Heart left ventricle (tissue), 16 donors: ENCODE results near the gene DMAC2. TPM values are rescaled to one million over a fixed set of nuclear protein-coding genes. Genes with fewer than 3 reads are reported as not detected.

ENCODE experiments used
- ATAC-seq, 4 donors: fragments of 200-7000 bp; cut with Tn5 transposase; one replicate each; pipeline ENCODE4 v1.9.1; 2020 to 2022; ENCODE audit warnings: moderate library complexity in 4 of 4, mild to moderate bottlenecking in 3 of 4, moderate number of reproducible peaks in 1 of 4
- DNase-seq, 5 donors: peaks; one replicate each; pipeline ENCODE4 v3.0.0-alpha.2; 2020
- H3K27ac ChIP-seq, 12 donors: fragments of 200-600 bp; sonication (generic) in 4 of 12; one replicate each; pipeline versions ENCODE4 v1.5.0 to v1.8.0; 2016 to 2022; ENCODE audit warnings: mild to moderate bottlenecking in 2 of 12
- H3K27me3 ChIP-seq, 9 donors: fragments of 200-600 bp; sonication (generic) in 2 of 9; one replicate each; pipeline versions ENCODE4 v1.5.1 to v1.8.0; 2016 to 2022; ENCODE audit warnings: mild to moderate bottlenecking in 3 of 9
- H3K36me3 ChIP-seq, 9 donors: fragments of 200-600 bp; sonication (generic) in 2 of 9; one replicate each; pipeline versions ENCODE4 v1.5.0 to v1.8.0; 2018 to 2022; ENCODE audit warnings: mild to moderate bottlenecking in 2 of 9
- H3K4me1 ChIP-seq, 12 donors: fragments of 200-600 bp; sonication (generic) in 4 of 12; one replicate each; pipeline versions ENCODE4 v1.5.0 to v1.8.0; 2016 to 2022; ENCODE audit warnings: mild to moderate bottlenecking in 3 of 12
- H3K4me3 ChIP-seq, 12 donors: fragments of 200-600 bp; sonication (generic) in 4 of 12; one replicate each; pipeline versions ENCODE4 v1.5.0 to v1.8.0; 2017 to 2022; ENCODE audit warnings: mild to moderate bottlenecking in 9 of 12, moderate library complexity in 4 of 12
- H3K9me3 ChIP-seq, 12 donors: fragments of 200-600 bp; sonication (generic) in 4 of 12; one replicate each; pipeline versions ENCODE4 v1.5.0 to v1.8.0; 2016 to 2022; ENCODE audit warnings: mild to moderate bottlenecking in 1 of 12
- POLR2A ChIP-seq, 2 donors: fragments of 450-650 bp; IDR thresholded peaks; one replicate each; pipeline ENCODE4 v1.6.1; 2017; ENCODE audit warnings: antibody characterized with exemption in 2 of 2, mild to moderate bottlenecking in 2 of 2, moderate library complexity in 2 of 2
- WGBS, 4 donors: extraction: QIAGEN DNeasy Blood & Tissue Kit in 2 of 4; methylation state at CpG; one replicate each; pipeline versions ENCODE4 v1.1.5 to v1.1.7; 2013 to 2018; 5-methylcytosine and 5-hydroxymethylcytosine counted together
- intact Hi-C, 10 donors: fragments of 100-400 bp; cut with DNase I; formaldehyde crosslinking; loops; one replicate each; pipeline versions ENCODE4 v1.11.1 to v1.14.2; 2022
- polyA plus RNA-seq, 2 donors: library from polyadenylated mRNA; stranded (reverse); fragments of 200-250 nt; gene quantifications; one replicate each; pipeline ENCODE4 v1.2.3, GENCODE V29; 2013
- total RNA-seq, 9 donors: library from RNA; depleted of rRNA in 2 of 9; stranded (reverse); fragments of >200 nt in 2 of 9; fragmentation: NEBNext Ultra II Directional in 3 of 9; extraction: Animal tissue kit (Norgen Biotek cat#: 25700) in 3 of 9; gene quantifications; one replicate each; pipeline versions ENCODE4 v1.1.0 to v1.2.4, GENCODE V29; 2016 to 2023
- TF ChIP-seq, protein P1 (sequence below), 12 donors: fragments of 200-600 bp; sonication (generic) in 4 of 12; IDR thresholded peaks; one replicate each; pipeline versions ENCODE4 v1.5.0 to v1.8.0; 2018 to 2022; ENCODE audit warnings: antibody characterized with exemption in 12 of 12, mild to moderate bottlenecking in 5 of 12
- donor health status: ischemic (EF 13 %, LVEDD 7.1; RV severe dilation, severe dysfunction).
- donor health status: healthy with polysubstance abuse.
- donor health status: DM: no; HTN: yes; CAD: no.
- donor health status: DM: no; HTN: no; CAD: no.
- donor health status: ischemic (EF 25% LVEDD 6.9; RV normal size, moderate dysfunction).
- donor health status: ischemic (EF 25% LVEDD 5.7; RV mildly dilated, moderate dysfunction).
- donor health status: healthy.
- donor health status: DM: yes; HTN: yes; CAD: no.
- donor health status: ischemic (EF 35%, LVEDD 5.7; RV mildly dilated, moderate dysfunction).
- donor health status: nonischemic (EF 11% LVEDD 7.7; RV severe dilation, severe dysfunction).
- donor health status: DM: yes; HTN: yes; CAD: no.
- donor health status: PGD.
- donor health status: ischemic (EF 29% LVEDD 5.4; RV normal size, mild dysfunction).
- donor health status: nonischemic (EF 23%, LVEDD 6.1; RV moderate dilation, normal function).

The DMAC2 gene
- total and polyA plus RNA-seq, 11 donors, result 67.9 to 138 (median 114) TPM

DNA sequence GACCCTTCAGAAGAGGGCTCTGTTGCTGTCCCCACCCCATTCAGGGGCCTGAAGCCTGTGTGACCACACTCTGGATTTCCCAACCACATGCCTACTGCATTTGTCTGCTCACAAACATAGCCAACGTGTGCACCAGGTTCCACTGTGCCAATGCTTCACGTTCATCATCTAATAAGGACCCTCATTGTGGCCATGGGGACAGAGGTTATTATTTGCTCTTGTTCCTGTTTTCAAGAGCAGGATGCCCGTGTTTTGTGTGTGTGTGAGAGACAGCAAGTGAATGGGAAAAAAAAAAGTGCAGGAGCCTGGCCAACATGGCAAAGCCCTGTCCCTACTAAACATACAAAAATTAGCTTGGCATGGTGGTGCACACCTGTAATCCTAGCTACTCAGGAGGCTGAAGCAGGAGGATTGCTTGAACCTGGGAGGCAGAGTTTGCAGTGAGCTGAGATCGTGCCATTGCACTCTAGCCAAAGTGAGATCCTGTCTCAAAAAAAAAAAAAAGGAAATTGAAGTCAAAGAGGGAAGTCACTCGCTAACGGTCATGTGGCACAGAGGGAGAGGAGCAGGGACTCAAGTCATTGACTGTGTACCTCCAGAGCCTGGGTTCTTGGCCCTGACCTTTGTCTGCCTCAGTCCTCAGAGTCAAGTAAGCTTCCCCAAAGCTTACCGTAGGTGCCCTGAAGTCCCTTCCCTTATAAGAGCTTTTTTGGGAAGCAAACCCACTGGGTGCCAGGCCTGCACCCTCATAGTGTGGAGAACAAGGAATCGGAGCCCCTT is 19.4 kb downstream of the DMAC2 start:
- intact Hi-C loops, result loop anchor here in 1 of 10 donors (10.0 kb wide), 1 partner anchor 105 kb away; the partner anchor contains the start of gene CCDC97
- DNase-seq (peak in 1 of 5 donors; percentile 47), ATAC-seq (peak in 2 of 4 donors; percentile 38 to 39)
- H3K27me3 ChIP-seq, result no peaks in the 10 kb centered on the region
- peaks cover 0 to 49% (median 17%) of the 10 kb centered on the region in 12 donors for H3K4me1 ChIP-seq
- no peak for TF ChIP-seq POLR2A (IDR thresholded peaks at IDR 0.05)
- H3K27ac ChIP-seq, result peak overlapping the region in 3 of 12 donors; percentile 34 to 90 (median 48)
- 66 to 73% (median 68%) methylated on average over 8 of the region's 8 CpGs for WGBS, 4 donors
- H3K9me3 ChIP-seq, result no peaks in the 10 kb centered on the region
- H3K36me3 ChIP-seq, result peaks cover 0 to 94% (median 81%) of the 10 kb centered on the region in 9 donors
- no peak overlapping the region for H3K4me3 ChIP-seq

DNA sequence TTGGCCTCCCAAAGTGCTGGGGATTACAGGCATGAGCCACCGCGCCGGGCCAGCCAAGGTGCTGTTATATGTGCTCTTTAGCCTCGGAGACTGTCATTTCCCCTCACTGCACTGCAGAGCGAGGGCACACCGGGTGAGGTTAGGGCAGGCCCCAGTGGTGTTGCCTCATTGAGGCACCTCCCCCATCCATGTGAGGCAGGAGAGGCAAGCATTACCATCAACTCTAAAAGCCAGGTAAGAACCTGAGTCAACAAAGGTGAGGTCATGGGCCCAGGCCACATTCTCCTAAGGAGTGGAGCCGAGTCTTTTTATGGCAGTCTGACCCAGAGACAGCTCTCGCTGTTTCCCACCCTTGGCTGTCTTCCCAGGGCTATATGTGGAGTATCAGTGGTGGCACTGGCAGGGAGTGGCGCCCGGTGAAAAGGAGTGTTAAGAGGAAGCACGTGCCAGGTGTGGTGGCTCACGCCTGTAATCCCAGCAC is 23.5 kb downstream of the DMAC2 start:
- Histone ChIP-seq H3K9me3 (no peaks in the 10 kb centered on the region), H3K4me3 (no peak overlapping the region), H3K27me3 (no peaks in the 10 kb centered on the region), H3K27ac (no peak overlapping the region), H3K4me1 (peaks cover 0 to 37% (median 14%) of the 10 kb centered on the region in 12 donors), H3K36me3 (peaks cover 0 to 90% (median 77%) of the 10 kb centered on the region in 9 donors)
- TF ChIP-seq POLR2A (IDR thresholded peaks at IDR 0.05), result no peak
- TF ChIP-seq, protein P1, sequence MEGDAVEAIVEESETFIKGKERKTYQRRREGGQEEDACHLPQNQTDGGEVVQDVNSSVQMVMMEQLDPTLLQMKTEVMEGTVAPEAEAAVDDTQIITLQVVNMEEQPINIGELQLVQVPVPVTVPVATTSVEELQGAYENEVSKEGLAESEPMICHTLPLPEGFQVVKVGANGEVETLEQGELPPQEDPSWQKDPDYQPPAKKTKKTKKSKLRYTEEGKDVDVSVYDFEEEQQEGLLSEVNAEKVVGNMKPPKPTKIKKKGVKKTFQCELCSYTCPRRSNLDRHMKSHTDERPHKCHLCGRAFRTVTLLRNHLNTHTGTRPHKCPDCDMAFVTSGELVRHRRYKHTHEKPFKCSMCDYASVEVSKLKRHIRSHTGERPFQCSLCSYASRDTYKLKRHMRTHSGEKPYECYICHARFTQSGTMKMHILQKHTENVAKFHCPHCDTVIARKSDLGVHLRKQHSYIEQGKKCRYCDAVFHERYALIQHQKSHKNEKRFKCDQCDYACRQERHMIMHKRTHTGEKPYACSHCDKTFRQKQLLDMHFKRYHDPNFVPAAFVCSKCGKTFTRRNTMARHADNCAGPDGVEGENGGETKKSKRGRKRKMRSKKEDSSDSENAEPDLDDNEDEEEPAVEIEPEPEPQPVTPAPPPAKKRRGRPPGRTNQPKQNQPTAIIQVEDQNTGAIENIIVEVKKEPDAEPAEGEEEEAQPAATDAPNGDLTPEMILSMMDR (IDR thresholded peaks at IDR 0.05), result no peak
- WGBS, 4 donors, result 78 to 91% (median 84%) methylated on average over 8 to 12 of the region's 12 CpGs
- no peak for ATAC-seq
- peak in 1 of 5 donors; percentile 42 for DNase-seq
- intact Hi-C loops, result no loop called here

DNA sequence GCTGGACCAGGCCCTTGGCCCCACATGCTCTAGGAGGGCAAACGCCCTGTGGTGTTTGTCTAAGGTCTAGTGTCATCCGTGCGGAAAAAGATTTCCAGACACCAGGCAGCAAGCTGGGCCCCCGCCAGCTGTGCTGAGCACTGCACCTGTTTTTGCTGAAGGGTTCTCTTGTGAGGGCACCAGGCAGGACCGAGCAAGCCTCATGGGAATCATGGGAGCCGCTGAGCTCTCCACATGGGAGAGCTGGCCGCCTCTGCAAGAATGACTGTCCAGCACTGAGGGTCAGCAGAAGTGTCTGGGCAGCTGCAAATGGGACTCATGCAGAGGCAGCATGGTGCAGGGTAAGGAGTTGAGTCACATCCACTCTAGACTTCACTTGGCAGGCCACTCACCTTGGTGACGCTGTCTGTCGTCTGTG is 24.5 kb downstream of the DMAC2 start:
- TF ChIP-seq, protein P1 (IDR thresholded peaks at IDR 0.05), result no peak
- TF ChIP-seq POLR2A (IDR thresholded peaks at IDR 0.05), result no peak
- intact Hi-C loops, result no loop called here
- ATAC-seq (no peak), DNase-seq (no peak)
- Histone ChIP-seq H3K27ac (no peak overlapping the region), H3K4me1 (peaks cover 0 to 37% (median 22%) of the 10 kb centered on the region in 12 donors), H3K36me3 (peaks cover 0 to 84% (median 71%) of the 10 kb centered on the region in 9 donors), H3K4me3 (no peak overlapping the region), H3K27me3 (no peaks in the 10 kb centered on the region), H3K9me3 (no peaks in the 10 kb centered on the region)
- WGBS, 4 donors, result 68 to 75% (median 72%) methylated on average over 8 to 9 of the region's 9 CpGs

DNA sequence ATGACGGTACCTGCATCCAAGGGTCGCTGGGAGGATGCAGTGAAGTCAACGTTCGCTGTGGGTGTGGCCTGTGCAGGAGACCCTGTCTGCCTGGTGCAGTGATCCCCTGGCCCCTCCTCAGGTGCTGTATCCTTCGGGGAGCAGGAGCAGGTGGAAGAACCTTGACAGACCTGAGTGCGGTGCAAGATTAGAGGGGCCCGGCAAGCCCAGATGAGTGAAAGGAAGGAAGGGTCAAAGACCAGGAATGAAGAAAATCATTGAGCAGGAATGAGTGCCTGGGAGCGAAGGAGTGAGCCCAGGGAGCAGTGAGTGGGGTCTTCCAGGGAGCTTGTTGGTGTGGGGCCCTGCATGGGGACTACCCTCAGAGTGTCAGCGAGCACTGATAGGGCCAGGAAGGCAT is 25.3 kb downstream of the DMAC2 start:
- H3K27me3 ChIP-seq, result no peaks in the 10 kb centered on the region
- WGBS, 4 donors, result 86 to 90% (median 87%) methylated on average over 9 of the region's 9 CpGs
- H3K27ac ChIP-seq, result no peak overlapping the region
- intact Hi-C loops, result no loop called here
- H3K4me3 ChIP-seq, result no peak overlapping the region
- peak in 1 of 5 donors; percentile 21 for DNase-seq
- peaks cover 0 to 79% (median 64%) of the 10 kb centered on the region in 9 donors for H3K36me3 ChIP-seq
- no peak for TF ChIP-seq POLR2A (IDR thresholded peaks at IDR 0.05)
- TF ChIP-seq, protein P1 (IDR thresholded peaks at IDR 0.05), result no peak
- ATAC-seq, result no peak
- H3K9me3 ChIP-seq, result no peaks in the 10 kb centered on the region
- peaks cover 0 to 42% (median 27%) of the 10 kb centered on the region in 12 donors for H3K4me1 ChIP-seq
